HL-60 (cell line): ENCODE results near the gene ASPN.

Experiments used
- DNase-seq, 2 experiments: peaks; one replicate each; pipeline ENCODE4 v3.0.0-alpha.2; 2010 to 2020; ENCODE audit warnings: low read depth in 1 of 2, low spot score in 1 of 2
- H3K27ac ChIP-seq: fragments of 250-450 bp; sonication (Bioruptor Pico); replicated peaks from 2 replicates; pipeline ENCODE4 v1.5.1; 2020; ENCODE audit warnings: mild to moderate bottlenecking, moderate library complexity
- H3K27me3 ChIP-seq: fragments of 250-450 bp; sonication (Bioruptor Pico); 2 replicates; pipeline ENCODE4 v1.5.1; 2021; ENCODE audit warnings: mild to moderate bottlenecking, moderate library complexity; ENCODE audit not compliant: insufficient read depth, poor library complexity, severe bottlenecking
- H3K4me3 ChIP-seq: replicated peaks from 2 replicates; pipeline ENCODE4 v1.5.1; 2011; ENCODE audit warnings: mild to moderate bottlenecking, control low read depth, low read length; ENCODE audit not compliant: insufficient read depth
- GABPA ChIP-seq: IDR thresholded peaks from 2 replicates; pipeline ENCODE4 v1.6.1; 2012; ENCODE audit warnings: low read depth
- POLR2AphosphoS5 ChIP-seq: IDR thresholded peaks from 2 replicates; pipeline ENCODE4 v1.6.1; 2012; ENCODE audit warnings: low read depth
- SPI1 ChIP-seq: IDR thresholded peaks from 2 replicates; pipeline ENCODE4 v1.6.1; 2012; ENCODE audit warnings: low read depth, mild to moderate bottlenecking, borderline replicate concordance
- TF ChIP-seq, protein P1 (sequence below): IDR thresholded peaks from 2 replicates; pipeline ENCODE4 v1.6.1; 2012; ENCODE audit warnings: low read depth; ENCODE audit not compliant: insufficient replicate concordance
- TF ChIP-seq, protein P2 (sequence below): IDR thresholded peaks from one replicate; pipeline ENCODE4 v1.5.1; 2011; ENCODE audit warnings: low read length, control low read depth, inconsistent platforms; ENCODE audit not compliant: insufficient read depth

Gene ASPN

DNA sequence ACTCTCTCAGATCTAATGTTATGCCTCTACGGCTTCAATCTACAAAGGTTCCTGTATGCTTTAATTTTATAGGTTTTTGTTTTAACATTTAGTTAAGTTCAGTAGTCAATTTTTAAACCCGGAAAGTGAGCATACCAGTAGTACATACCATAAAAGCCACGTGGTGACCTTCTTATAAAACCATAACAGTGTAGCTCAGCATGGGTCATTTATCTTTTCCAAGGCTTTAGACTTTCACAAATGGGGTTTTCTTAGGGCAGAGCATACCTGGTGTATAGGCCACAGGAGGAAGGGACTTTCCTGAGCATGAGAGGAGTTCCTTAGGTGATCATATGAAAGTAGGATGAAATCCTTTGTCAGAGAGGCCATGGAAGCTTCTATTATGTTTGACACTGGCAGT is 30.3 kb upstream of the ASPN start:
- TF ChIP-seq POLR2AphosphoS5 (no peak), GABPA (no peak), SPI1 (no peak)
- TF ChIP-seq, protein P1, sequence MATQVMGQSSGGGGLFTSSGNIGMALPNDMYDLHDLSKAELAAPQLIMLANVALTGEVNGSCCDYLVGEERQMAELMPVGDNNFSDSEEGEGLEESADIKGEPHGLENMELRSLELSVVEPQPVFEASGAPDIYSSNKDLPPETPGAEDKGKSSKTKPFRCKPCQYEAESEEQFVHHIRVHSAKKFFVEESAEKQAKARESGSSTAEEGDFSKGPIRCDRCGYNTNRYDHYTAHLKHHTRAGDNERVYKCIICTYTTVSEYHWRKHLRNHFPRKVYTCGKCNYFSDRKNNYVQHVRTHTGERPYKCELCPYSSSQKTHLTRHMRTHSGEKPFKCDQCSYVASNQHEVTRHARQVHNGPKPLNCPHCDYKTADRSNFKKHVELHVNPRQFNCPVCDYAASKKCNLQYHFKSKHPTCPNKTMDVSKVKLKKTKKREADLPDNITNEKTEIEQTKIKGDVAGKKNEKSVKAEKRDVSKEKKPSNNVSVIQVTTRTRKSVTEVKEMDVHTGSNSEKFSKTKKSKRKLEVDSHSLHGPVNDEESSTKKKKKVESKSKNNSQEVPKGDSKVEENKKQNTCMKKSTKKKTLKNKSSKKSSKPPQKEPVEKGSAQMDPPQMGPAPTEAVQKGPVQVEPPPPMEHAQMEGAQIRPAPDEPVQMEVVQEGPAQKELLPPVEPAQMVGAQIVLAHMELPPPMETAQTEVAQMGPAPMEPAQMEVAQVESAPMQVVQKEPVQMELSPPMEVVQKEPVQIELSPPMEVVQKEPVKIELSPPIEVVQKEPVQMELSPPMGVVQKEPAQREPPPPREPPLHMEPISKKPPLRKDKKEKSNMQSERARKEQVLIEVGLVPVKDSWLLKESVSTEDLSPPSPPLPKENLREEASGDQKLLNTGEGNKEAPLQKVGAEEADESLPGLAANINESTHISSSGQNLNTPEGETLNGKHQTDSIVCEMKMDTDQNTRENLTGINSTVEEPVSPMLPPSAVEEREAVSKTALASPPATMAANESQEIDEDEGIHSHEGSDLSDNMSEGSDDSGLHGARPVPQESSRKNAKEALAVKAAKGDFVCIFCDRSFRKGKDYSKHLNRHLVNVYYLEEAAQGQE: no peak
- TF ChIP-seq, protein P2, sequence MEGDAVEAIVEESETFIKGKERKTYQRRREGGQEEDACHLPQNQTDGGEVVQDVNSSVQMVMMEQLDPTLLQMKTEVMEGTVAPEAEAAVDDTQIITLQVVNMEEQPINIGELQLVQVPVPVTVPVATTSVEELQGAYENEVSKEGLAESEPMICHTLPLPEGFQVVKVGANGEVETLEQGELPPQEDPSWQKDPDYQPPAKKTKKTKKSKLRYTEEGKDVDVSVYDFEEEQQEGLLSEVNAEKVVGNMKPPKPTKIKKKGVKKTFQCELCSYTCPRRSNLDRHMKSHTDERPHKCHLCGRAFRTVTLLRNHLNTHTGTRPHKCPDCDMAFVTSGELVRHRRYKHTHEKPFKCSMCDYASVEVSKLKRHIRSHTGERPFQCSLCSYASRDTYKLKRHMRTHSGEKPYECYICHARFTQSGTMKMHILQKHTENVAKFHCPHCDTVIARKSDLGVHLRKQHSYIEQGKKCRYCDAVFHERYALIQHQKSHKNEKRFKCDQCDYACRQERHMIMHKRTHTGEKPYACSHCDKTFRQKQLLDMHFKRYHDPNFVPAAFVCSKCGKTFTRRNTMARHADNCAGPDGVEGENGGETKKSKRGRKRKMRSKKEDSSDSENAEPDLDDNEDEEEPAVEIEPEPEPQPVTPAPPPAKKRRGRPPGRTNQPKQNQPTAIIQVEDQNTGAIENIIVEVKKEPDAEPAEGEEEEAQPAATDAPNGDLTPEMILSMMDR: no peak
- DNase-seq: no peak
- Histone ChIP-seq H3K27me3 (no peaks in the 10 kb centered on the region), H3K4me3 (no peak overlapping the region), H3K27ac (no peak overlapping the region)

DNA sequence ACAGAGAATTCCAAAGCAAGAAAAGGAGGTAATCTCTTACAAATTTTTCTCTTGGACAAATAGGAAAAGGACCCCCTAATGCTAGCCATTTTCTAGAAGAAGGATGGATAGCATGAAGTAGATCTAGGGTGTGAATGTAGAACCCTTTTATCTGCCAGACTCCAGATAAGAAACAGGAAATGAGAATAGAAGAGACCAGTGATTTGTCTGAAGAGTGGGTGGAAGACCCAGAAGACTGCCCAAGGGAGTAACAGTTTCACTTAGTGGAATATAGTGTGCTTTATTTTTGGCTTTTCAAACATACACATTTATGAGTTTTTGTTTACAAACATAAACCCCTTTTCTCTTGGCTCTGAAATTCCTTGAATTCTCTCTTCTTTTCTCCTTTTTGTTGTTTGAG is 28.4 kb upstream of the ASPN start:
- TF ChIP-seq, protein P1: no peak
- TF ChIP-seq, protein P2: no peak
- no peak for TF ChIP-seq POLR2AphosphoS5
- no peak for DNase-seq
- Histone ChIP-seq H3K27ac (no peak overlapping the region), H3K27me3 (no peaks in the 10 kb centered on the region), H3K4me3 (no peak overlapping the region)

DNA sequence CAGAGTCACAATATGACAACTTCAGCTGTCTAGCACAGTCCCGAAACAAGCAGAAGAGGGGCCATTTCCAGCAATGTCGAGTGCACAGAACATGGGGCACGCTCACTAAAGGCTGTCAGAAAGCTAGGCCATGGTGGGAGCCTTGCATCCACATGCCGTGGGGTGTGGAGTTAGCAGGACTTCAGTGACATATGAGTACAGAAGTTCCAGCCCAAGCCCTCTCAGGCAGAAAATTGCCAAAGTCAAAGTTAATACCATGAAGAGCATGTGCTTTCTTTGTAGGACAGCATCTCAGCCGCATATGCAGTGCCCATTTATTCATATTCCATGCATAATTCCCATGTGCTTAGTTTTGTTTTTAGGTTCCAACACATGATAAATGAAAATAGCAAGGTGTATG is 26.7 kb upstream of the ASPN start:
- Histone ChIP-seq H3K4me3 (no peak overlapping the region), H3K27me3 (no peaks in the 10 kb centered on the region), H3K27ac (no peak overlapping the region)
- TF ChIP-seq, protein P2: no peak
- TF ChIP-seq, protein P1: no peak
- no peak for TF ChIP-seq SPI1
- TF ChIP-seq GABPA: no peak
- TF ChIP-seq POLR2AphosphoS5: no peak
- no peak for DNase-seq
